SH-SY5Y (cell line): ENCODE data around the gene AHNAK.

ENCODE experiments used
- GATA2 ChIP-seq: IDR thresholded peaks from 2 replicates; pipeline ENCODE4 v1.6.1; 2011; ENCODE audit warnings: mild to moderate bottlenecking, low read depth, low read length
- GATA3 ChIP-seq: IDR thresholded peaks from 2 replicates; pipeline ENCODE4 v1.6.1; 2011; ENCODE audit warnings: low read depth, mild to moderate bottlenecking, low read length, moderate library complexity

- TF ChIP-seq GATA3: no peak
- TF ChIP-seq GATA2: no peak
These were observed 966 bp downstream of the AHNAK start for GRCh38 chr11:62545437-62546243.
